KOPT-K1 (cell line): ENCODE measurements around the gene MEF2C.

Experiments
- H3K27ac ChIP-seq: fragments of 200-600 bp; sonication (generic); 2 replicates; pipeline ENCODE4 v1.5.1; 2016; ENCODE audit warnings: antibody characterized with exemption, mild to moderate bottlenecking, low read depth, low read length; ENCODE audit not compliant: poor library complexity, severe bottlenecking
- H3K36me3 ChIP-seq: fragments of 200-600 bp; sonication (generic); 2 replicates; pipeline ENCODE4 v1.5.1; 2017; ENCODE audit warnings: antibody characterized with exemption, mild to moderate bottlenecking, low read length, moderate library complexity; ENCODE audit not compliant: insufficient read depth
- H3K9me3 ChIP-seq: fragments of 200-600 bp; sonication (generic); 2 replicates; pipeline ENCODE4 v1.5.1; 2017; ENCODE audit warnings: antibody characterized with exemption, low read length, mild to moderate bottlenecking; ENCODE audit not compliant: insufficient read depth, poor library complexity, severe bottlenecking

Gene MEF2C

GRCh38 chr5:88702332-88702731 lies 180.7 kb downstream of the MEF2C start:
- H3K36me3 ChIP-seq = no peaks in the 10 kb centered on the region
- H3K27ac ChIP-seq = no peak overlapping the region
- H3K9me3 ChIP-seq = no peaks in the 10 kb centered on the region

GRCh38 chr5:88700121-88700520 lies 182.9 kb downstream of the MEF2C start:
- Histone ChIP-seq H3K9me3 (no peaks in the 10 kb centered on the region), H3K27ac (no peak overlapping the region), H3K36me3 (no peaks in the 10 kb centered on the region)

DNA sequence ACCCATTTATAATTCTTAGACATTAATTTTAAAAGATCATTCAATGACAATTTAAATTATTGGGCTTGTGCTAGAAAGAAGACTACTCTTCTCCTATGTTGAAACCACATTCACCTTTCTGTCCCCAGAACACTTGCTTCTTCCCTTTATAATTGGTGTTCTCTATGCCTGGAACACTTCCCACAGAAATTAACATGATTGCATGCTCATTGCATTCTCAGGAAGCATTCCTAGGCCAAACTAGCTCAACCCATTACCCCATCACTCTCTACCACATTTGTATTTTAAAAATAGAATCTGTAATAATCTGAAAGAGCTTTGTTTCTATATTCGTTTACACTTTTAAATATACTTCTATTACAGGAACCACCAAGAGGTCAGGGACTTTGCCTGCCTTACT lies 184.7 kb downstream of the MEF2C start:
- Histone ChIP-seq H3K36me3 (no peaks in the 10 kb centered on the region), H3K27ac (no peak overlapping the region), H3K9me3 (no peaks in the 10 kb centered on the region)

DNA sequence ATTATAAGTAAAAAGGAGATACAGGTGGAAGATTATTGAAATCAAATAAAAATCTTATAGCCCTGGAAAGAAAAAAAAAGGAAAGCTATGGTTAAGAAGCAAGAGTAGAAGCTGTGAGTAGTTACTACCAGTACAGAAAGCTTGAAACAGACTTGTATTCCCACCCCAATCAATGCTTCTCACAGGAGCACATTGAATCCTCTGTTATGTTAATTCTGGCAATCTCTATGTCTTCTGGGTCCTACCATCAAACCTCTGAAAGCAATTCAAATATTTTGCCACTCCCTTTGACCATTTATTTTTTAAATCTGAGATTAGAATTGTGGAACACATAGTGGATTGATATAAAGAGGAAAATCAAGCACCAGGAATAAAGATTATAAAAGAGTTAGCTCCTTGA lies 186.5 kb downstream of the MEF2C start:
- H3K9me3 ChIP-seq = no peaks in the 10 kb centered on the region
- no peaks in the 10 kb centered on the region for H3K36me3 ChIP-seq
- H3K27ac ChIP-seq = no peak overlapping the region

DNA sequence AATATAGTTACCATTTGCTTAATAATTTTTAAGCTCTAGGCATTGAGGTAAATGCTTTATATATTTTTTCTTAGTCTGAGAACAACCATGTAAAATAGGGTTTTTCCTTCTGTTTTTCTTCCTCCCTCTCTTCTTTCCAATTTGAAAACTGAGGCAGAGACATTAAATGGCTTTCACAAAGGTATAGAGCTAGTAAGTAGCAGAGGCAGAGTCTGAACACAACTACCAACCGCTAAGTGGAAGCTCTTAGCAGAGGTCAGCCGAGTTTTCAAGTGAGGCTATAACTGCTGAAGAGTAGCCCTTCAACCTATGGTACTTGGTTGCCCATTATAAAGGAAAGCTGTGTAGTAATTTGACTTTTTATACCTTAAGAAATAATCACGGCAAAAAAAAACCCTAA lies 187.1 kb downstream of the MEF2C start:
- H3K9me3 ChIP-seq = no peaks in the 10 kb centered on the region
- no peak overlapping the region for H3K27ac ChIP-seq
- H3K36me3 ChIP-seq = no peaks in the 10 kb centered on the region

DNA sequence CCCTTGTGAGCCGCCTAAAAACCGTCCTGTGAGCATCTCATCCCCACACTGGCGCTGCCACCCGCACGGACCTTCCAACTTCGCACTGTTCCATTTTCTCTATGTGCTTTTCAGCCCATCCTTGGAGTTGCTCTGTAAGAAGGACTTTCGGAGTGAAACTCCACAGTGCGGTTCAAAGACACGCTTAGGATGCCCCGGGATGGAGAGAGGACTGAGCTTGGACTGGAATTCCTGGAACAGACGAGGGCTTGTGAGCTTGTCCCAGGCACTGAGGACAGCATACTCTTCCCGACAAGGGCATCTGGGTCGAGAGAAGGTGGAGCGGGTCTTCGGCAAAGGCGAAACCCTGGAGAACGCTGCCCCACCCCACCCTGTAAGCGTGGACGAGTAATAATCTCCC lies 187.8 kb downstream of the MEF2C start:
- no peaks in the 10 kb centered on the region for H3K36me3 ChIP-seq
- no peak overlapping the region for H3K27ac ChIP-seq
- no peaks in the 10 kb centered on the region for H3K9me3 ChIP-seq

GRCh38 chr5:88694023-88694679 lies 188.8 kb downstream of the MEF2C start:
- Histone ChIP-seq H3K9me3 (no peaks in the 10 kb centered on the region), H3K27ac (no peak overlapping the region), H3K36me3 (no peaks in the 10 kb centered on the region)

DNA sequence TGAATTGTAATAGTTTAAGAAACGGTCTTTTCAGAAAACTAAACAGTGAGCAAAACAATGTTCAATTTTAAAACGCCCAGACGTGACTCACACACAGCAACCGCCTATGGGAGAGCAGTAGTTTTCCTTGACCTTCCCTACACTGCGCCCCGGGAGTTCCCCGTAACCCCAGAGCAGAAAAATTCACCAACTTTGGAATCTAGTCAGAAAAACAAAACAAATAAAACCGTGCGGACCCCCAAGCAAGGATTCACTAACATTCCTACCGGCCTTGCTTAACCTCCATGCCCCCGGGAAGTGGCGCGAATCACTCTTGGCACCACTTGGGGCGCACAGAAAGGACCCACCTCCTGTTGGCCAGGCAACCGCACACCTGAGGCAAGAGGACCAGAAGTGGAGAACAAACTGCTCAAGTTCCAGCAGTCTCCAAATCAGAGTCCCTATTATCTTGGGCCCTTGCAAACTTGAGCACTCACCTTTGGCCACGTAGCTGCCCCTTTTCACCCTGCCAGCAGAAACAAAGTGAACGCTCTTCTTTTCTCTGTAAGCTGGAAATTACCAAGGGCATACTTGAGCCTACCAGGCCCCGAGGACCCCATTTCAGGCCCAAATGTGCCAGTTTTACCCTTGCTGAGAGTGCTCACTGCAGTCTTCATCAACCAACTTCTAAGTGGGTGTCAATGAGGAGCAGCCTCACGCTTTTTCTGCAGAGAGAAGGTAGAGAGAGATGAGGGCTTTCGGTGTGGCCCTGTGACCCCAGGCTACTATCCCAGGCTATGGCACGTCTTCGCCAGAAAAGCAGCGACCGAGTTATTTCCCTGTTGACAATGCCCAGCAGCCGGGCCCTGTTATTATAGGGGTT lies 189.7 kb downstream of the MEF2C start:
- Histone ChIP-seq H3K27ac (no peak overlapping the region), H3K36me3 (no peaks in the 10 kb centered on the region), H3K9me3 (no peaks in the 10 kb centered on the region)

DNA sequence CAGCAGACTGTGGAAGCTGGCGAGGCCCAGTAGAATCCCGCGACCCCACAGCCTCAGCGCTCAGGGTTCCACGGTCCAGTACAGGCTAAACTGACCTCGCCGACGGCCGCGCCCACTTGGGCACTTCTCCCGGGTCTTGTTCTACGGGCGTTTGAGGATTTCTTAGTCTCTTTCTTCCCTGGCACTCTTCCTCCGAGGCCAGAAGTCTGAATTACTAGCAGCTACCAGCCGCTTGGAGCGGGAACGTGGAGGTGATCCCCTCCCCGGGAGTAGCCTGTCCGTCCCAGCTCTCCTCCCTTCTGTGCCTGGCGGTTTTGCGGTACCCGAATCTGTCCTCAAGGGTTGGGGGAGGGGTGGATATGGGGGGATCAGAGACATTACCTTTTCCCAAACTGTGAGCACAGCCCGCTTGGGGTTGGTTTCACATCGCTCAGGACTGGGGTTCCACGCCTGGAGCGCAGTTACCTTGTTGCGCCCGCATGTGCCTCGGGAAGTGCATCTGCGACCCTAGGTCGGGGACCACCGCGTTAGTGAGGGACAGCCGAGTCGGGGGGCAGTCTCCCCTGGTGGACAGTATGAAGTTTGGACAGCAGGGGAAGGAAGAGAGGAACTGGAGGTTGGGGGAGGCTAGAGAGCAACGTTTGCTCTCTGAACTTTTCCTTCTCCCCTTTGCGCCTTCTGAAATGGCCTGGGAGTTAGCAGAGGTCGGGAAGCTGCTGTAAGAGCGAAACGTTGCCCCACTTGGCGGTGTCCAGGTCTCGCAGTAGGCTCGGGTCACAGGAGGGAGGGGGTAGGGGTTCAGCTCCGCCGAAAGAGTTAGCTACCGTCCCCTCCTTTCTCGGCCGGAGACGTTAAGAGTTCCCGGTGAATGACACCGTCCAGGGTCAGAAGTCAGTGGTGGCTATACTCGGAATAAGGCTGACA lies 190.8 kb downstream of the MEF2C start:
- no peak overlapping the region for H3K27ac ChIP-seq
- H3K36me3 ChIP-seq = no peaks in the 10 kb centered on the region
- no peaks in the 10 kb centered on the region for H3K9me3 ChIP-seq

- Histone ChIP-seq H3K9me3 (no peaks in the 10 kb centered on the region), H3K27ac (no peak overlapping the region), H3K36me3 (no peaks in the 10 kb centered on the region)
Measured at GRCh38 chr5:88691230-88691582, 191.8 kb downstream of the MEF2C start.

GRCh38 chr5:88690409-88691229 lies 192.4 kb downstream of the MEF2C start:
- H3K36me3 ChIP-seq = no peaks in the 10 kb centered on the region
- H3K9me3 ChIP-seq = no peaks in the 10 kb centered on the region
- no peak overlapping the region for H3K27ac ChIP-seq

GRCh38 chr5:88689668-88690408 lies 193.1 kb downstream of the MEF2C start:
- H3K36me3 ChIP-seq = no peaks in the 10 kb centered on the region
- H3K9me3 ChIP-seq = no peaks in the 10 kb centered on the region
- H3K27ac ChIP-seq = no peak overlapping the region

- Histone ChIP-seq H3K9me3 (no peaks in the 10 kb centered on the region), H3K27ac (no peak overlapping the region), H3K36me3 (no peaks in the 10 kb centered on the region)
Measured at GRCh38 chr5:88688984-88689667, 193.9 kb downstream of the MEF2C start.
